Mammary epithelial cell (primary cell): ENCODE data around the gene BTBD9.

ENCODE experiments used
- EZH2 ChIP-seq: IDR thresholded peaks from 2 replicates; pipeline ENCODE4 v1.6.1; 2012; ENCODE audit warnings: low read length, inconsistent platforms, borderline replicate concordance
- TF ChIP-seq, protein P1 (sequence below), 2 donors: IDR thresholded peaks in 1 of 2; conservative IDR thresholded peaks in 1 of 2; 2 replicates each; pipeline ENCODE4 v1.5.1; 2011 to 2012; ENCODE audit warnings: inconsistent platforms in 2 of 2, low read length in 2 of 2, mild to moderate bottlenecking in 2 of 2, control low read depth in 1 of 2, low read depth in 1 of 2; ENCODE audit not compliant: insufficient read depth in 1 of 2; ENCODE audit errors: extremely low read depth in 1 of 2

DNA sequence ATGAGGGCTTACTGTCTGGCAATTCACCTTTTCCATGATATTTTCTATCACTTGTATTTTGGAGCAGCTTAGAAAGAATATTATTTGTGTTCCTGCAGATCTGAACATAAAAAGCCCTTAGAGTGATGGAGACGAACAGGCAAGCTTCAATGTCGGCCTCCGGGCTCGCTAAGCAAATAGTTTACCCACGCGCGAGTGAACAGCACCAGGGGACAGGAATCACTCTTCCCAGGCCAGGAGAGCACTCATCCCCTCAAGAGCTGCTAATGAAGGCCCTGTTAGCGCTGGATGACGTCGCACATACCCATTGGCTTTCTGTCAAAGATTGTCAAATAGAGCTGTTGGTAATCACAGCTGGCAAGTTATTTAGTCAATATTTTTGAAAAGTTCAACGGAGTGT is 424.5 kb downstream of the BTBD9 start:
- TF ChIP-seq, protein P1, sequence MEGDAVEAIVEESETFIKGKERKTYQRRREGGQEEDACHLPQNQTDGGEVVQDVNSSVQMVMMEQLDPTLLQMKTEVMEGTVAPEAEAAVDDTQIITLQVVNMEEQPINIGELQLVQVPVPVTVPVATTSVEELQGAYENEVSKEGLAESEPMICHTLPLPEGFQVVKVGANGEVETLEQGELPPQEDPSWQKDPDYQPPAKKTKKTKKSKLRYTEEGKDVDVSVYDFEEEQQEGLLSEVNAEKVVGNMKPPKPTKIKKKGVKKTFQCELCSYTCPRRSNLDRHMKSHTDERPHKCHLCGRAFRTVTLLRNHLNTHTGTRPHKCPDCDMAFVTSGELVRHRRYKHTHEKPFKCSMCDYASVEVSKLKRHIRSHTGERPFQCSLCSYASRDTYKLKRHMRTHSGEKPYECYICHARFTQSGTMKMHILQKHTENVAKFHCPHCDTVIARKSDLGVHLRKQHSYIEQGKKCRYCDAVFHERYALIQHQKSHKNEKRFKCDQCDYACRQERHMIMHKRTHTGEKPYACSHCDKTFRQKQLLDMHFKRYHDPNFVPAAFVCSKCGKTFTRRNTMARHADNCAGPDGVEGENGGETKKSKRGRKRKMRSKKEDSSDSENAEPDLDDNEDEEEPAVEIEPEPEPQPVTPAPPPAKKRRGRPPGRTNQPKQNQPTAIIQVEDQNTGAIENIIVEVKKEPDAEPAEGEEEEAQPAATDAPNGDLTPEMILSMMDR (conservative IDR thresholded peaks at IDR 0.05 in 1 of 2, IDR thresholded peaks at IDR 0.05 in 1 of 2; ENCODE audit: extremely low read depth in 1 of 2, insufficient read depth in 1 of 2, low read depth in 1 of 2, low read length in 2 of 2): no peak
- no peak for TF ChIP-seq EZH2
